WI38 (cell line): ENCODE measurements around the gene DDI2.

ENCODE experiments used
- H3K4me3 ChIP-seq: 2 replicates; pipeline ENCODE4 v1.5.1; 2011; ENCODE audit warnings: low read depth, mild to moderate bottlenecking, control low read depth, low read length
- TF ChIP-seq, protein P1 (sequence below): IDR thresholded peaks from 2 replicates; pipeline ENCODE4 v1.5.1; 2012; ENCODE audit warnings: low read depth, mild to moderate bottlenecking, control low read depth, low read length

Gene DDI2

DNA sequence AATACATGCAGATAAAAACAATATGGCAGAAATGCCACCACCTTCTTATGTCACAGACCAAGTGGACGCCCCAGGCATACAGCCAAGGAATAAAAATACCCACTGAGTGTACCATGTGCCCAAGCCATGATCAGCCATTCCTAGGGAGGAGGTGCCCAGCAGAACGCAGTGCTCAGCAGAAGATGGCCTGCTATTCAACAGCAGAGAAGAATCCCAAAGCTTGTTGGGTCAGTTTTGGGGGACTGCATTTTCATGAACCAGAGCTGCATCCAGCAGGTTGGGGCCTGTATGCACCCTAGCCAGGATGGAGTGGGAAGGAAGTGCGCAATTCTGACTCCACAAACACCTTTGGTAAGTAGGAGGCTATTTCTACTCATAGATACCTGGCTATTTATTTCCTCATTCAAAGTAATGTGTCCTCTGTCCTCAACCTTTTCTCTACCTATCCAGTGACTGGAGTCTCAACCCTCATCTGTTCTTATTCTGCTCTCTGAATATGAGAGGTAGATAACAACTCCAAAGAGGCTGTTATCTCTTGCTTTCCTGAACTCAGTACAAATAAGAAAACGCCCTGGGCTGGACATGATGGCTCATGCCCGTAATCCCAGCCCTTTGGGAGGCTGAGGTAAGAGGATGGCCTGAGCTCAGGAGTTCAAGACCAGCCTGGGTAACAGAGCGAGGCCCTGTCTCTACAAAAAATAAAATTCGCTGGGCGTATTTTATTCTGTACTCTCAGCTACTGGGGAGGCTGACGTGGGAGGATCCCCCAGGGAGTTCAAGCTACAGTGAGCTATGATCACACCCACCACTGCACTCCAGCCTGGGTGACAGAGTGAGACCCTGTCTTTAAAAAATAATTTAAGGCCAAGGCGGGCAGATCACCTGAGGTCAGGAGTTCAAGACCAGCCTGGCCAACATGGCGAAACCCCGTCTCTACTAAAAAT is 64.4 kb downstream of the DDI2 start:
- no peak overlapping the region for H3K4me3 ChIP-seq

DNA sequence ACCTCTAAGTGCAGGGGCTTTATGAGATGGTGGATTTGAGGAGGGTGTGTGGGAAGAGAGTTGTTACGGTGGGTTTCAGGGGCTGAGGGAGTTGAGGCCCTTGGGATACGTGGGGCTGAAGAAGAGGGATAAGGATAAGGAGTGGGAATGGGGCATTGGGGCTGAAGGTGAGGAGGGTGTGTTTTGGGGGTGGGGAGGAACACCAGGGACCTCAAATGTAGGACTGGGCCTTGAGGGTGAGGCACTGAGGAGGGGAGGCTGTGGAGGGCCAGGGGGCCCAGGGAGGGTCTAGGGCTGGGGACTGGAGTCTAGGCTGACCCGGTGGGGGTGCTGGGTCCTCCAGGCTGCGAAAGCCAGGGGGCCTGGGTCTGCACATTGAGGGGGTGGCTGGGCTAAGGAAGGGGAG is 65.7 kb downstream of the DDI2 start:
- no peak overlapping the region for H3K4me3 ChIP-seq

More for the DNA sequence above, 64.4 kb downstream of the DDI2 start:
- TF ChIP-seq, protein P1, sequence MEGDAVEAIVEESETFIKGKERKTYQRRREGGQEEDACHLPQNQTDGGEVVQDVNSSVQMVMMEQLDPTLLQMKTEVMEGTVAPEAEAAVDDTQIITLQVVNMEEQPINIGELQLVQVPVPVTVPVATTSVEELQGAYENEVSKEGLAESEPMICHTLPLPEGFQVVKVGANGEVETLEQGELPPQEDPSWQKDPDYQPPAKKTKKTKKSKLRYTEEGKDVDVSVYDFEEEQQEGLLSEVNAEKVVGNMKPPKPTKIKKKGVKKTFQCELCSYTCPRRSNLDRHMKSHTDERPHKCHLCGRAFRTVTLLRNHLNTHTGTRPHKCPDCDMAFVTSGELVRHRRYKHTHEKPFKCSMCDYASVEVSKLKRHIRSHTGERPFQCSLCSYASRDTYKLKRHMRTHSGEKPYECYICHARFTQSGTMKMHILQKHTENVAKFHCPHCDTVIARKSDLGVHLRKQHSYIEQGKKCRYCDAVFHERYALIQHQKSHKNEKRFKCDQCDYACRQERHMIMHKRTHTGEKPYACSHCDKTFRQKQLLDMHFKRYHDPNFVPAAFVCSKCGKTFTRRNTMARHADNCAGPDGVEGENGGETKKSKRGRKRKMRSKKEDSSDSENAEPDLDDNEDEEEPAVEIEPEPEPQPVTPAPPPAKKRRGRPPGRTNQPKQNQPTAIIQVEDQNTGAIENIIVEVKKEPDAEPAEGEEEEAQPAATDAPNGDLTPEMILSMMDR, result no peak

DNA sequence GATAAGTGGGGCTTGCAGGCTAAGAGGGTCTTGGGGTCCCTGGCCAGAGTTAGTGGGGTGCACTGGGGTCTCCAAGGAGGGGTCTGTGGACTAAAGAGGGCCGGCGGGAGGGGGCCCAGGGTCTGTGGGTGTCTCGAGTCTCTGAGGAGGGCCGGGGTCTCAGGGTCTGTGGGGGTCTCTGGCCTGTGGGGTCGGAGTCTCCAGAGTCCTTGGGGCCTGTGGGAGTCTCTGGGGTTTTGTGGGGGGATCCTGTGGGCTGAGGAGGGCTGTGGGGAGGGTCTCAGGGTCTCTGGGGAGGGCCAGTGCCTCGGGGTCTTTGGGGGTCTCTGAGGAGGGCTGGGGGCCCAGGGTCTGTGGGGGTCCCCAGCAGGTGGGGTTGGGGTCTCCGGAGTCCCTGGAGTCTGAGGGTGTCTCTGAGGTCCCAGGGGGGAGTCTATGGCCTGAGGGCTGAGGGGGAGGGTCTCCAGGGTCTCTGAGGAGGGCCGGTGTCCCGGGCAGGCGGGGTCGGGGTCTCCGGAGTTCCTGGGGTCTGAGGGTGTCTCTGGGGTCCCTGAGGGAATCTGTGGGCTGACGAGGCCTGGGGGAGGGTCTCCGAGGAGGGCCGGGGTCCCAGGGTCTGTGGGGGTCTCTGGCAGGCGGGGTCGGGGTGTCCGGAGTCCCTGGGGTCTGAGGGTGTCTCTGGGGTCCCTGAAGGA is 66.2 kb downstream of the DDI2 start:
- TF ChIP-seq, protein P1, result no peak
- peak overlapping the region; percentile 75 for H3K4me3 ChIP-seq

More for the DNA sequence above, 65.7 kb downstream of the DDI2 start:
- TF ChIP-seq, protein P1, result no peak

DNA sequence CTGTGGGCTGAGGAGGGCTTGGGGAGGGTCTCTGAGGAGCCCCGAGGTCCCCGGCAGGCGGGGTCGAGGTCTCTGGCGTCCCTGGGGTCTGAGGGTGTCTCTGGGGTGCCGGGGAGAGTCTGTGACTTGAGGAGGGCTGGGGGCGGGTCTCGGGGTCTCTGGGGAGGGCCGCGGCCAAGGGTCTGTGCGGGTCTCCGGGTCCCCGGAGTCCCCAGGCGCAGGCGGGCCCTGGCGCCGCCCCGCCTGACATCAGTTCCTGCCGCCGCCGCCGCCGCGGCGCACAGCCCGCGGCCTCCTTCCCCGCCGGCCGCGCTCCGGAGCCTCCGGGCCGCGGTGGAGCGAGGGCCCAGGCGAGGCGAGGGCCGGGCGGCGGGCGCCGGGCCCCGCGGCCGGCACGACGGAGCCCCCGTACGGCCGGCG is 66.8 kb downstream of the DDI2 start, which contains the start of gene PLEKHM2:
TSS of gene PLEKHM2 (plus strand) at position 279 of the 420 bp plus-strand sequence. CDS start 239 bp downstream, outside the sequence.
- peak within 1 kb of the TSS; percentile 86 for H3K4me3 ChIP-seq
- TF ChIP-seq, protein P1, result no peak

DNA sequence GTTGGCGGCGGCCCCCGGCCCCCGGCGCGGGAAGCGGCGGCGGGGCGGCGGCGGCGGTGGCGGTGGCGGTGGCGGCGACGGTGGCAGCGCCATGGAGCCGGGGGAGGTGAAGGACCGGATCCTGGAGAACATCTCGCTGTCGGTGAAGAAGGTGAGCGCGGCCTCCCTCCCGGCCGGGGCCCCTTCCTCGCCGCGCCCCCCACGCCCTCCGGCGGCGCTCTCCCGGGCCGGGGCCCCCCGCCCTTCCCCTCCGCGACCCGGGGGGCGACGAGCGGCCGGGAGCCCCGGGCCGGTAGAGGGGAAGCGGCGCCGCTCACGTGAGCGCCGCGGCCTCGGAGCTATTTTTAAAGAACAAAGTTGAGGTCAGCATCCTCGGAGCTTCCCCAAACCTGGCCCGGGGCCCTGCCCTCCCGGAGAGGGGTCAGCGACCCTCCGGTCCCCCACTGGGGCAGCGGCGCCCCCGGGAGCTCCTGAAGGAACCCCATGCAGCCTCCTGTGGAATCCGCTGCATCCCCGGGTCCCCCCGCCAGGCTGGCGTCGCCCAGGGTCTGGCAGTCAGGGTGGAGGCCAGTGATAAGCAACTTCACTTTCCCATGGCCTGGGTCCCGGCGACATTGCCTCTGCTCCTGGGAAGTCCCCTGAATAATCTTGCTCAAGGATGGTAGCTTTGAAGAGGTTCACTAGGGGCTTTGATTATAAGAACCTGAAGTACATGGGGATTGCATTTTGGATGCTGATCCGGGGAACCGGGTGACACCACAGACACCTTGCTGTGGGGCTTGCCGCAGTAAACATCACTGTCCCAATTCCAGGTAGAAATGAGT is 67.4 kb downstream of the DDI2 start:
- TF ChIP-seq, protein P1, result 0 out of 2 replicates have a peak, but pooled peaks have one; percentile 5
- peak overlapping the region; percentile 86 for H3K4me3 ChIP-seq

DNA sequence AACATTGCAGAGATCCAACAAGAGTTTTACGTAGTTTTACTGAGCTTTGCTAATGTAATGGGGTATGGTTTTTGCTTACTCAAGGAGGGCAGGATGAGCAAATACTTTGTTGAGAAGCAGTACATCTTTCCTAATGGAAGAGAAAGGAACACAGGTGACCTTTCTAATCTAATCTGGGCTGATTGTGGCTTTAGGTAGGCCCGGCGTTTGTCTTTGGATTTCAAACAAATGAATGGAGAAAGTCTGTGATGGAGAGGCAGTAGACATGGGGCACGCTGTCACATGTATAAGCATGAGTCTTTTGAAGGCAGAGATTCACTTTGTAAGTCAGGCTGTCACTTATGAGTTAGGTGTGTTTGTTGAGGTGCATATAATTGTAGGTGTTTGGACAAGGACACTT is 68.6 kb downstream of the DDI2 start:
- H3K4me3 ChIP-seq, result peak overlapping the region; percentile 86

More for the DNA sequence above, 68.6 kb downstream of the DDI2 start:
- TF ChIP-seq, protein P1, result no peak
